ENCODE data around the gene MYCBPAP.
A peak's percentile ranks its signal among the peaks of the same experiment; 100 is the strongest.

The MYCBPAP gene

DNA sequence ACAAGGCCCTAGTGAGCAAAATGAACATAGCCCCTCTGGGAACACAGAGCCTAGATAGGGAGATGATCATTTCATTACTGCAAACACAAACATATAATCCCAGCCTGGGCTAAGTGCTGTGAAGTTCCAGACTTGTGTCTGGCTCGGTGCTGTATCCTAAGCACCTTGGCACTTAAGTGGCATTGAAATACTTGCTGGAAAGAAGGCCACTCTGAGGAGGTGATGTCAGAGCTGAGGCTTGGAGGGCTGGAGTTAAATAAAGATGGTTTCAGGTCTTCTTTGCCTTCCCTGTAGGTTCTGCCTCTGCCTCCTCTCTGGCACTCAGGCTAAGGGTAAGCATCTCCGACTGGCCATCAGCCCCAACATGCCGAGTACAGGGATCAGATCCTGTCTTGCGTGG, 49.9 kb downstream of the MYCBPAP start:
- DNase-seq (ENCODE audit: low spot score): no peak

DNA sequence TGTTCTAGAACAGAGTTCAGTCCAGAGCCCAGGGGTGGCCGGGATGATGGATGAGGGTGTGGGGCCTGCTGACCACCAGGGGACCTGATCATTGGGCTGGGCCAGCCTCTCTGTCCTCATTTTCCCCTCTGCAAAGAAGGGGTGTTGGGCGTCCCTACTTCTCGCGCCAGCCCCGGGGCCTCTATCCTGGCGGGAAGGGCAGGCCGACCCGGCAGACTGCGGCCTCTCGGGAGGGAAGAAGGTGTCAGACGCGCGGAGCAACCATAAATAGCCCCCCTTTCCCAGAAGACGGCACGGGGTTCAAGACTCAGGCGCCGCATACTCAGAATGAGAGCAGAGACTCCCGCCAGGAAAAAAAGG, 50.3 kb downstream of the MYCBPAP start:
- DNase-seq (ENCODE audit: low spot score): no peak

DNA sequence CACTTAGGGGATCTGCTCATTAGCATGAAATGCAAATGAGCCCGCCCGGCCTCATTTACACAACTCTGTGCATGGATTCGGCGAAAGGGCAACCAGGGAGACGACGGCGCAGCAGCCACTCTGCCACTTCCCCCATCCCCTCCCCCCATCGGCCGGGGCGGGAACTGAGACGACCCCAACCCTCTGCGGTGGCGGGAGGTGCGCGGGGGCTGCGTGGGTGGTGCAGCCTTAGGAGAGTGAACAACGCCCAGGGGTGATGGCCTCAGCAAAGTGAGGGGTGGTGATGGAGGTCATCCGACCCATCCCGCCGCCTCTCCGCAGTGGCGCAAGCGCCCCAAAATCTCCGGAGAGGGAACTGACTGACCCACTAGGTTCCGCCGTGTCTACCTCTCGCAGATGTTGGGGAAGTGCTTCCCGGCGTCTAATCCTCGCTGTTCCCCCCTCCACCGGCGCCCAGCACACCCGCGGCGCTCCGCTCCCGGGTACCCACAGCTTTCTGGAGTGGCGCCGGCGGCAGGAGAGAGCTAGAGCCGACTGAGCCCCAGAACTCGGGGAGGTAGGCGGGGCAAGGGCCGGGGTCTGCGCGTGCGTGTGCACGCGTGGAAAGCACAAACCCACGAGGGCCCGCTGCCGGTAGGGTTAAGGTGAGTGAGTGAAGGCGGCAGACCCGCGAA, 50.8 kb downstream of the MYCBPAP start:
- DNase-seq (ENCODE audit: low spot score): no peak

DNA sequence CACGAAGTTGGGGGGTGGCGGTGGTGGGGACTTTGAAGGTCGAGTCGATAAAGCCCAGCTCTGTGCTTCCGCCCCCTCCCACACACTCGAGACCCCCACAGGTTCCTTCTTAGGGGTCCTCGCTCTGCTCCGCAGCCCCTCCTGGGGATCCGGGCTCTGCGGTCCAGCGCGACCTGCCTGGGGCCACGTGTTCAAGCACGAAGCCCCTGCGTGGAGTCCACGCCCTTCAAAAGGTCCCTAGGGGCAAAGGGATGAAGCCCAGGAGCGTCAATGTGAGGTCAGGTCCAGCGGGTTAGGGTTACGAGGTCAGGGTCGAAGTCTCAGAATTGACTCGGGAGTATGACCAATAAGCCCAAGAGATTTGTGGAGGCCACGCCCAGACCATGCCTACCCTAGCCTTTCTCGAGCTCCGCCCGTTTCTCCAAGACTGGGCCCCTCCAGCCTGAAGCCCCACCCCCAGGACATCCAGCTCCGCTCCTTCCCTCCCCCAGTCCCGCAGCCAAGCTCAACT, 51.5 kb downstream of the MYCBPAP start:
- no peak for DNase-seq (ENCODE audit: low spot score)

DNA sequence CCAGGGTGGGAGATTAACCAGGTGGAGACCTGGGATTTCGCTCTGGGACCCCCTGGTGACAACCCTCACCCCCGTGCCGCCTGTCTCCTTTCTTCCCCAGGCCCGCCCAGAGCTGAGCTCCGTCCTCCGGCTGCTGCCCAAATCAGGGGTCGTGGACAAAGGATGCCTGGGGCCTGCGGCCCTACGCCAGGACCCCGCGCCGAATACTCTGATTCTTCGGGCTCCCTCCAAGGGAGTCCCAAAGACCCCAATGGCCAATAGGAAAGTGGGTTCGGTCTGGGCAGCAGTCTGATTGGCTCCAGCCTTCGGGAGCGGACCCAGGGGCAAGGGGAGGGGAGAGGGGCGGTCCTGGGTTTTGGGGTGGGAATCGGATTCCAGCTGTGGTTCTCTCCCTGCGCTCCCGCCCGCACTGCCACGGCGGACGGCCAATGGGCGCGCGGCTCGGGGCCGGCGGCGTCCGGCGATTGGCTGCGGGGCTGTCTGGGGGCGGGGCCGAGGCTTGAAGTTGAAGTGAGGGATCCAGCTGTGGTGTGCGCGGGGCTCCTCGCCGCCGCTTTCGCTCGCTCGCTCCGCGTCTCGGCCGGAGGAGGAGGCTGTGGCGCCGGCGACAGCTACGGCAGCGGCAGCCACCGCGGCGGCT, 52.1 kb downstream of the MYCBPAP start, which contains the start of gene CACNA1G:
Gene CACNA1G, plus strand, starts transcription at position 531 of the 640 bp plus-strand sequence. CDS start 745 bp downstream, outside the sequence.
- DNase-seq (ENCODE audit: low spot score): peak; percentile 88

DNA sequence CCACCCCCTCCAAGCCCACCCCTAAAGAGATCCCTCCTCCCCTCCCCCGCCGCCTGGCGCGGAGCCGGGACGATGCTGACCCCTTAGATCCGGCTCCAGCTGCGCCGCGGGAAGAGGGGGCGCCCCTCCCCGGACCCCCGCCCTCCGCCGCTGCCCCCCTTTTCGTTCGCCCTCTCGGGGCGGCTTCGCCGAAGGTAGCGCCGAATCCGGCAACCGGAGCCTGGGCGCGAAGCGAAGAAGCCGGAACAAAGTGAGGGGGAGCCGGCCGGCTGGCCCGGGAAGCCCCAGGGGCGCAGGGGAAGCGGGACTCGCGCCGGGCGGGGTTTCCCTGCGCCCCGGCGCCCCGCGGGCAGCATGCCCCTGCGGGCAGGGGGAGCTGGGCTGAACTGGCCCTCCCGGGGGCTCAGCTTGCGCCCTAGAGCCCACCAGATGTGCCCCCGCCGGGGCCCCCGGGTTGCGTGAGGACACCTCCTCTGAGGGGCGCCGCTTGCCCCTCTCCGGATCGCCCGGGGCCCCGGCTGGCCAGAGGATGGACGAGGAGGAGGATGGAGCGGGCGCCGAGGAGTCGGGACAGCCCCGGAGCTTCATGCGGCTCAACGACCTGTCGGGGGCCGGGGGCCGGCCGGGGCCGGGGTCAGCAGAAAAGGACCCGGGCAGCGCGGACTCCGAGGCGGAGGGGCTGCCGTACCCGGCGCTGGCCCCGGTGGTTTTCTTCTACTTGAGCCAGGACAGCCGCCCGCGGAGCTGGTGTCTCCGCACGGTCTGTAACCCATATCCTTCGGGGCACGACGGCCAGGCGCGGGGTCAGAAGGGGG, 52.9 kb downstream of the MYCBPAP start:
- DNase-seq (ENCODE audit: low spot score): no peak

DNA sequence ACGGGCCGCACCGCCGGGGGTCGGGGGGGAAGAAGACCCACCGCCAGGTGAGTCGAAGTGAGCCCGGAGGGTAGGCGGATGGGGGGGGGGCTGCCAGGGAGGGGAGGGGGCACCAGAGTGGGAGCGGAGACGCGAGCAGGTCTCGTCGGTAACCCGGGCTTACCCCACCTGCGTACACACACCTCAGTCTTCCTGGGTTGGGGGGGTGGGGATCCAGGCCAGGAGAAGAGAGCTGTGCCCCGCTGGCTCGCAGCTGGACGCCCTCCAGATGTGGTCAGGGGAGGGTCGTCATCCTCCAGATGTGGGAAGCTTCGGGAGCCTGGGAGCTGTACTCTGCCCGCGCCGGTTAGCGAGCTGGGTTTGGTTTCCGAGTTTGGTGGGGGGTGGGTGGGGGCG, 53.5 kb downstream of the MYCBPAP start:
- DNase-seq (ENCODE audit: low spot score): no peak

DNA sequence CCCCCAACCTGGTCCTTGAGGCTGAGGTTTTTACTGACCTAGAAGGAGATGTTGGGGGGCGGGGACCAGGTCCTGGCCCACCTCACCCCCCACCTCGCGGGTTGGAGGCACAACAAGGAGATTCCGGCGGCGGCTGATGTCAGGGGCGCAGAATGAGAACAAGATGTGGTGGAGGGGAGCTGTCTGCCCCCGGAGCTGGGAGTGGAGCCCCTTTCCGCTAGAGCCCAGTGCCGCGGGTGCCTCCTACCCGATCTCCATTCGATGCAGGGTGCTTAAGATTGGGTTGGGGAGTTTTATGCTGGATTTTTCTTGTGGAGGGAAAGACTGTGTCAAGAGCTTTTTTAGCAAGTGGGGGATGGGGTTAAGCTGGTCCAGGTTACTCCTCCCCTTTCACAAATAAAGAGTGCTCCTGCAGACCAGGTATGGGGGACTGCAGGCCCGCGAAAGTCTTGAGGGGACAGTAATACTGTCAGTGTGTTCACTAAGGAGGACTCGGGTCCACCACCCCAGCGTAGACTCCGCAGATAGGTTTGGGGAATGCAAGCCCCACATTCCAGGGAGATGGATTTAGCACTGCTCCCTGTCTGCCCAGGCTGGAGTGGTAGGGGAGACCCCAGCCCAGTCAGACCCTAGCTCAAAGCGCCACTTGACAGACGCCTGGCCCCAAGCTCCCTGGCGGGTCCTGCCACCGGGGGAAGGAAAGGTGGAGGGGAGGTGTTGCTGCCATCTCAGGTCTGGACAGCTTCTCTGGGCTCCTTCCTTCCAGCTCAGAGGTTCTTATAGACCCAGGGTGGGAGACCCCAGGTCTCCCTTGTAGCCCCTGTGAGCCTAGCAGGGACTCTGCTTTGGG, 54.2 kb downstream of the MYCBPAP start:
- no peak for DNase-seq (ENCODE audit: low spot score)

DNA sequence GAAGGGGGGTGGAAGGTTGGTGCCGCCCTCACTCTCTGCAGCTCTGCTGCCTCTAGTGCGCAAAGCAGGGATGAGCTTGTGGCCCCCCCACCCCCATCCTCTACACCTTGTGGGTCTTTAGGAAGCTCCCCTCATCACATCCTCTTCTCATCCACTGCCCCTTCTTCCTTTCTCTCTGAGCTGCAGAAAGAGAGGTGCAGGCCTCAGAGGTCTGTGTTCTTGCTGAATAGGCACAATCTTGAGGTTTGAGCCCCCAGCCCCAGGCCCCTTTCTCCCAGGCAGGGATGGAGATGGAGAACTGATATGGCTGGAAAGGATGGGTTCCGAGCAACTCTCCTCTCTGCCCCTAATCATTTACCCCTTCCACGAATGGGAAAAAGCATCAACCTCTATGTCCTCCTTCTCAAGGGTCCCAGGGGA, 54.9 kb downstream of the MYCBPAP start:
- no peak for DNase-seq (ENCODE audit: low spot score)

DNA sequence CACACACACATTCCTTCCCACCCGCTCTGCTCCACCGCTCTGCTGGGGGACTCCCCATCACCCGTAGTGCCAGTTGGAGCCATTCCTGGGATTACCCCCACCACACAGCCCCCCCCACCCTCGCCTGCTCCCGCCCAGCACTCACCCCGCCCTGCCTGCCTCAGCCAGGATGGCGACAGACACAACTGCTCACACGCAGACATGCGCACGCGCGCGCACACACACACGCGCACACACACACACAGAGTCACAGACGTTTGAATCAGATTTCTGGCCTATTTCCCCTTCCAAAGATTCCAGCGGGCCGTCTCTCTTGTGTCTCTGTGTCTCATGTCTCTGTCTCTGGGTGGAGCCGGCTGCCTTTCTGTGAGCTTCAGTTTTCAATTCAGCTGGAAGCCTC, 56.7 kb downstream of the MYCBPAP start:
- no peak for DNase-seq (ENCODE audit: low spot score)

DNA sequence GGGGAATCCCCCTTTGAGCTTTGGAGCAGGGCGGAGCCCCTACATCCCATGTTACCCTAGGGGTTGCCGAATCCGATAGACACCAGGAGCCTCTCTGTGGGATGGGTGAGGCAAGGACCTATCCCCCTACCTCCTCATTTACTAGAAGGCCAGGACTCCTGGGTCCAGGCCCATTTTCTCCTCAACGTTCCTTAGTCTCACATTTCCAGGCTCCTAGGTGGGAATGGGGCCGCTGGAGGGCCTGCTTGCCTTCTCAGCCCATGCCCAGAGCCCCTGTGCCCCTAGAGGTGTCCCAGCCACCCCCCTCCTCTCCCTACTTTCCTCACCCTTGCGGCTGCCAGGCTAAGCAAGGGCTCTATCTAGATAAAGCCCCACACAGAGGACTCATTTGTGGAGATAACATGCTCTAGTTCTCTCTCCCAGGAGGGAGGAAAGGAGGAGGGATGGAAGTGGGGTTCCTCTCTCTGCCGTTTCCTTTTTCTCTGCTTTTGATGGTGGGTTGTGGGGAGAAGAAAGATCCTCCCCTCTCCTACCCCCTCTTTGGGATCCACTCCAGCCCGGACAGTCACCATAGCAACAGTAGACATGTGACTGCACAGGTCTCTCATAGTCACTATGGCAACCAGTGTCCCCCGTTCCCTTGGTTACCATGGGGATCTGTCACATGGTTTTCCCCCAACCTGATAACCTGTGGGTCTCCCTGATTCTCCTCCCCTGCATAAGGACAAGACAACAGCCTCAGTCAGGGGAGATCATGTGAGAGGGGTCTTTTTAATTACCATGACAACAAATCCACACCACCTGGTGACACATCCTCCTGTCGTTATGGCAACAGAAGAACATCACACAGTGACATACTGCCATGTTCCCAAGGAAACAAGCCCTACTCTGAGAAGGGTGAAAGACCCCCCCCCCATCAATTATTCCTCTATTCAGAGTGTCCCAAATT, 57.4 kb downstream of the MYCBPAP start:
- DNase-seq (ENCODE audit: low spot score): peak; percentile 56

DNA sequence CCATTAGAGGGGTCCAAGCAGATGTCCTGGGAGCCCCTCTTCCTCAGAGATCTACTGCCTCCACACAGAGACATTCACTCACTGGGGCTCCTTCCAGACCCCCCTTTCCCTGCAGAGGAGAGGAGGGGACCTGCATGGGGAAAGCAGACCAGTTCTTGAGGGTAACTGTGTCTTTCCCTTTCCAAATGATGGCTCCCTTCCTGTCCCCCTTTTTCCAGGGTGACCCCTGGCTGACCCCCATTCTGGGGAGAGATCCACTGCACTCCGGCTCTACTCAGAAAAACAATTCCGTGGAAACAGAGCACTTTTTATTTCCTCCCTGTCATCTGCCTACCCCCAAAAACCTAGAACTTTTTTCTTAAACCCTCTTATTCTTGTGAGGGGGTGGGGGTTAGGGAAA, 58.6 kb downstream of the MYCBPAP start:
- no peak for DNase-seq (ENCODE audit: low spot score)

DNA sequence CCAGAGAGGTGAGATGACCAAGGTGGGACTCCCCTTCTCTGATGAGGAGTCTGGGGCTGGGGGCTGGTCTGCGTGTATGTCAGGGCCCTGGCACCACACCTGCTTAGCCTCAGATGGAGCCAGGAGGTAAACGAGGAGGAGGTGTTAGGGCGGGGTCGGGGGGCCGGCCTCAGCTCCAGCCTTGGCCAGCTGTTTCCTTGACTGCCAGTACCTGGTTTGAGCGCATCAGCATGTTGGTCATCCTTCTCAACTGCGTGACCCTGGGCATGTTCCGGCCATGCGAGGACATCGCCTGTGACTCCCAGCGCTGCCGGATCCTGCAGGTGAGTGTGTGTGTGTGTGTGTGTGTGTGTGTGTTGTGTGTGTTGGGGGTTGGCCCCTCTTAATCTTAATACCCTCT, 60.4 kb downstream of the MYCBPAP start:
- no peak for DNase-seq (ENCODE audit: low spot score)

DNA sequence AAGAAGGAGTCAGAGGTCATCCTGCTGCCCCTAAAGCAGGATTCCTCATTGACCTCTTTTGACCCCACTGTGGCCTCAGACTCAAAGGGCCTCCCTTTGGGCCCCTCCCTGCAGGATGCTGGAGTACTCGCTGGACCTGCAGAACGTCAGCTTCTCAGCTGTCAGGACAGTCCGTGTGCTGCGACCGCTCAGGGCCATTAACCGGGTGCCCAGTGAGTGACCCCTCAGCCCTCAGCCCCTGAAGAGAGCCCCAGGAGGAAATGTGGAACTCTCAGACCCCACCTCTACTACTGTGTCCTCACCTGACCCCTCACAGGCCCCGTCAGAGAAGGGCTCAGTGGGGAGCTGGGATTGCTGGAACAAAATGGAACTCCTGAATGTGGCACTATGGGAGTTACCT, 61.4 kb downstream of the MYCBPAP start:
- no peak for DNase-seq (ENCODE audit: low spot score)

DNA sequence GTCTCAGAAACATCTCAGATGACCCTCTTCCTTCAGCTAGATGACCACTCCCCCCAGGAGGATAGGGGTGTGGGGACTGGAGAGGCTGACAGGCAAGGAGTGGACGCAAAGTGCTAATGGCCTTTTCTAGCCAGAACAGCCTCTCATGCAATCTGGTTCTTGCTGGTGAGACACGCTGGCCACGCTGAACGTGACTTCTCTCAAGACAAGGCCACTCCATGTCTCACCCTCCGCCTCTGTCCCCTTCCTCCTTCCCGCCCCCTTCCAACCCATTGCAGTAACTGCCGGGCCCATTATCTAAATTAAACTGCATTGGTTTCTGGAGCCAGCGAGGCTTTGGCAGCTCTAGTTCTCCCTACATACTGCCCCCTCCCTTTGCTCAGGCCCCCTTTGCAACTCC, 61.8 kb downstream of the MYCBPAP start:
- DNase-seq (ENCODE audit: low spot score): no peak

DNA sequence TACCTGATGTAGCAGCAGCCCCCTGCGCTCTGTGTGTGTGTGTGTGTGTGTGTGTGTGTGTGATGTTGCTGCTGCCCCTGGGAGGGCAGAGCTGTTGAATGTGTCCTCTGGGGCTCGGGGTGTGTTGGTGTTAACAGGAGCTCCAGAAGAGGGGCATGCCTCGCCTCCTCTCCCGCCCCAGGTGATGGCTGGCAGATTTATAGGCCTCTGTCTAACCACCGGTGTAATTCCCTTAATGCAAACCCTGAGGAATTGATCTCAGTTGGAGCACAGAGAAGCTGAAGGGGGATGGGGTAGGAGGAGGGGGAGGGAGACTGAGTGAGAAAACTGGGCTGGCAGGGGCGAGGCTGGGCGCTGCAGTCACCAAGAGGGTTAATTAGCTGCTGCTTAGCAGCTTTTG, 62.3 kb downstream of the MYCBPAP start:
- DNase-seq (ENCODE audit: low spot score): no peak

DNA sequence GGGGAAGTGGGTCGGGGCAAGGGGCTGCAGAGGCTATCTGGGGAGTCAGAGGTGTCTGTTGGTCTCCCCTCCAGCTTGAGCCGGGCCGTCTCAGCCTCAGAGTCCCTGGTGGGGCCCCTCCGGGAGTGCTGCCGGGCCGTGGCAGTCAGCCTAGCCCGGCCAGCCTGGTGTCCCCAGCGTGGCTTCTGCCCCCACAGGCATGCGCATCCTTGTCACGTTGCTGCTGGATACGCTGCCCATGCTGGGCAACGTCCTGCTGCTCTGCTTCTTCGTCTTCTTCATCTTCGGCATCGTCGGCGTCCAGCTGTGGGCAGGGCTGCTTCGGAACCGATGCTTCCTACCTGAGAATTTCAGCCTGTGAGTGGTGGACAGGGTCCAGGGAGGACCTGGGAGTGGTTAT, 63.4 kb downstream of the MYCBPAP start:
- no peak for DNase-seq (ENCODE audit: low spot score)

DNA sequence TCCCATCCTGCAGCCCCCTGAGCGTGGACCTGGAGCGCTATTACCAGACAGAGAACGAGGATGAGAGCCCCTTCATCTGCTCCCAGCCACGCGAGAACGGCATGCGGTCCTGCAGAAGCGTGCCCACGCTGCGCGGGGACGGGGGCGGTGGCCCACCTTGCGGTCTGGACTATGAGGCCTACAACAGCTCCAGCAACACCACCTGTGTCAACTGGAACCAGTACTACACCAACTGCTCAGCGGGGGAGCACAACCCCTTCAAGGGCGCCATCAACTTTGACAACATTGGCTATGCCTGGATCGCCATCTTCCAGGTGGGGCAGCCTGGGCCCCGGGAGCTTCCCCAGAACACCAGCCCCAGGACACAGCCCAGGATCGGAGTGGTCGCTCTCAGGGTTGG, 64.3 kb downstream of the MYCBPAP start:
- DNase-seq (ENCODE audit: low spot score): no peak

DNA sequence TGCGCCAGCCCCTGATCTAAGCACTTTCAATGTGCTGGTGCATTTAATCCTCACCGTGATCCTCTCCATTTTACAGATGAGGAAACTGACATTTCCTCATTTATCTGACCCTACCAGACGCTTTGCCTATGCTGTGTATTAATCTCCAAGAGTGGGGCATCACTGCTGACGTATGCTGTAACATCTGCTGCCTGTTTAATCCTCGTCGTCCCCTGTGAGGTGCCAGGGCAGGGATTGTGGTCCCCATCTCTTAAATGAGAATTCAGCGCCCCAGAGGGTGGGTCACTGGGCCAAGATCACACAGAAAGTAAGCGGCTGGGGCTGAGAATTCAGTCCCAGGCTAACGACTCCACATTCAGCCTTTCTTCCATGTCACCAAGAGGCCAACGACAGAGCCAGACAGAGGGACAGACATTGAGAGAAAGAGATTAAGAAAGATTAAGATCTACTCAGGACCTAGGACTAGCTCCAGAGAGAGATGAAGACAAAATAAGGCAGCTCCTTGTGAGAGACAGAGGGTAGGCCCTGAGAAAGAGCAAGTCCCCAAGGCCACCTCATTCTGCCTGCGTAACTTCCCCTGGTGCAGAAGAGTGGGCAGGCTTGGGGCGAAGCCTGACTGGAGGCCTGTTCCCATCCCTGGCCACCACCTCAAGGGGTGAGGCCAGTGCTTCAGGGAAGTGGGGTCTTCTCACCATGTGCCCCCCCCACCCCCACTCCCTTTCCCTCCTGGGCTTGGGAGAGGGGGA, 65.8 kb downstream of the MYCBPAP start:
- no peak for DNase-seq (ENCODE audit: low spot score)

DNA sequence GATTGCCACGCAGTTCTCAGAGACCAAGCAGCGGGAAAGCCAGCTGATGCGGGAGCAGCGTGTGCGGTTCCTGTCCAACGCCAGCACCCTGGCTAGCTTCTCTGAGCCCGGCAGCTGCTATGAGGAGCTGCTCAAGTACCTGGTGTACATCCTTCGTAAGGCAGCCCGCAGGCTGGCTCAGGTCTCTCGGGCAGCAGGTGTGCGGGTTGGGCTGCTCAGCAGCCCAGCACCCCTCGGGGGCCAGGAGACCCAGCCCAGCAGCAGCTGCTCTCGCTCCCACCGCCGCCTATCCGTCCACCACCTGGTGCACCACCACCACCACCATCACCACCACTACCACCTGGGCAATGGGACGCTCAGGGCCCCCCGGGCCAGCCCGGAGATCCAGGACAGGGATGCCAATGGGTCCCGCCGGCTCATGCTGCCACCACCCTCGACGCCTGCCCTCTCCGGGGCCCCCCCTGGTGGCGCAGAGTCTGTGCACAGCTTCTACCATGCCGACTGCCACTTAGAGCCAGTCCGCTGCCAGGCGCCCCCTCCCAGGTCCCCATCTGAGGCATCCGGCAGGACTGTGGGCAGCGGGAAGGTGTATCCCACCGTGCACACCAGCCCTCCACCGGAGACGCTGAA, 67.5 kb downstream of the MYCBPAP start:
- no peak for DNase-seq (ENCODE audit: low spot score)
